HepG2 (cell line): ENCODE data around the gene P3R3URF.

Experiments
- ELF4 ChIP-seq: sonication (generic); formaldehyde crosslinking; IDR thresholded peaks from 2 replicates; pipeline ENCODE4 v1.5.0; 2020; ENCODE audit warnings: missing genetic modification reagents, mild to moderate bottlenecking, moderate library complexity, borderline replicate concordance
- JUNB ChIP-seq: sonication (generic); formaldehyde crosslinking; IDR thresholded peaks from 2 replicates; pipeline ENCODE4 v1.8.0; 2022; ENCODE audit warnings: missing genetic modification reagents, mild to moderate bottlenecking, borderline replicate concordance
- NFIC ChIP-seq: IDR thresholded peaks from 2 replicates; pipeline ENCODE4 v1.6.1; 2012; ENCODE audit warnings: mild to moderate bottlenecking, low read length, inconsistent platforms
- STAG1 ChIP-seq: sonication (generic); formaldehyde crosslinking; IDR thresholded peaks from 2 replicates; pipeline ENCODE4 v1.4.0; 2020; ENCODE audit warnings: missing genetic modification reagents
- TCF12 ChIP-seq, 2 experiments: fragments of 450-650 bp in 1 of 2; sonication (generic) in 1 of 2; formaldehyde crosslinking in 1 of 2; IDR thresholded peaks; 2 replicates each; pipeline versions ENCODE4 v1.6.1 to v1.8.0; 2017 to 2022; ENCODE audit warnings: antibody characterized with exemption in 1 of 2, mild to moderate bottlenecking in 1 of 2, missing genetic modification reagents in 1 of 2, moderate library complexity in 1 of 2
- TP53 ChIP-seq: sonication (generic); formaldehyde crosslinking; conservative IDR thresholded peaks from 2 replicates; pipeline ENCODE4 v1.4.0; 2020; ENCODE audit warnings: missing genetic modification reagents
- ZNF501 ChIP-seq: sonication (generic); formaldehyde crosslinking; IDR thresholded peaks from 2 replicates; pipeline ENCODE4 v1.5.1; 2020; ENCODE audit warnings: mild to moderate bottlenecking, moderate library complexity, missing genetic modification reagents
- ZZZ3 ChIP-seq: sonication (generic); formaldehyde crosslinking; IDR thresholded peaks from 2 replicates; pipeline ENCODE4 v1.4.0; 2020; ENCODE audit warnings: missing genetic modification reagents, mild to moderate bottlenecking, borderline replicate concordance
- TF ChIP-seq, protein P1 (sequence below): sonication (generic); formaldehyde crosslinking; IDR thresholded peaks from 2 replicates; pipeline ENCODE4 v1.5.0; 2020; ENCODE audit warnings: mild to moderate bottlenecking, missing genetic modification reagents, moderate library complexity
- TF ChIP-seq, protein P2 (sequence below): IDR thresholded peaks from 2 replicates; pipeline ENCODE4 v1.6.1; 2016; ENCODE audit warnings: low read depth, control low read depth
- TF ChIP-seq, protein P3 (sequence below), 2 experiments: fragments of 450-650 bp in 1 of 2; sonication (generic) in 1 of 2; formaldehyde crosslinking; IDR thresholded peaks; 2 replicates each; pipeline versions ENCODE4 v1.5.0 to v1.8.0; 2020 to 2022; ENCODE audit warnings: mild to moderate bottlenecking in 1 of 2, missing genetic modification reagents in 1 of 2
- TF ChIP-seq, protein P4 (sequence below): sonication (generic); formaldehyde crosslinking; IDR thresholded peaks from 2 replicates; pipeline ENCODE4 v1.4.0; 2020; ENCODE audit warnings: missing genetic modification reagents, borderline replicate concordance
- TF ChIP-seq, protein P5 (sequence below), 2 experiments: sonication (generic) in 1 of 2; formaldehyde crosslinking in 1 of 2; IDR thresholded peaks; 2 replicates each; pipeline versions ENCODE4 v1.5.1 to v1.6.1; 2011 to 2020; ENCODE audit warnings: borderline replicate concordance in 1 of 2, low read depth in 1 of 2, low read length in 1 of 2, mild to moderate bottlenecking in 1 of 2, missing genetic modification reagents in 1 of 2, moderate library complexity in 1 of 2

DNA sequence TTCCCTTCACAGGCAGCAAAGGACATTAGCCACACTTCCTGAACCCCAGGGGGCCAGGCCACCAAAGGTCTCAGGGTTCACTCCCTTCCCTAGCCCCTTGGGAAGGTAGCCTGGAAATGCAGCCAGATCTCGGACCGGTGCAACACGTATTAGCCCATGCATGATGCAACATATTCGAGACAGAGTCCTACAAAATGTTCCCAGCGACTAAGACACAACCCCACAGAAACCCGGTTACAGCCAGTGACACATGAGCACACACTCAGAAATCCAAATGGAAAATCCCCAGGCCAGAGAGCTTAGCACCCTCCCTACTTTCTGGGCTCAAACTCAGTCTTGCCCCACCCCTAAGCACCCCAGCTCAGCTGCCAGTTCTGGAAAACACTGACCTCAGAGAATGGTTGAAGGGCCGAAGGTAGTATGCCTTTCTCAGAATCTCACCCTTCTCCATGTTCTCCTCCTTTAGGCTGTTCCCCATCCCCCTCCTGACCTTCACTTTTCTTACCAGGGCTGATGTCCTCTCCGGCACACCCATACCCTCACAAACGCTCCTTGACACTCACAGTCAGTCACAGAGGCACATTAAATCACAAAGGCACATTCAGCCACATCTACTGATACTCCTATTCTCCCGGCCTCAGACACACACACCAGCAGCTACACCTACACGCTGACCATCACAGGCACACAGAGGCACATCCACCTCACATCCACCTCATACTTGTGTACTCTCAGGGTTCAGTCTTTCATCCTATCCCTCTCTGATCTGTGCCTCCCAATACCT, 1.6 kb downstream of the P3R3URF start, which contains the start of gene TSPAN1:
- TF ChIP-seq STAG1 (CRISPR knock-in tag) (no peak), NFIC (no peak), ZNF501 (no peak), JUNB (no peak), ZZZ3 (no peak), TP53 (CRISPR knock-in tag) (no peak), TCF12 (IDR thresholded peaks at IDR 0.05) (no peak), TCF12 (CRISPR knock-in tag; IDR thresholded peaks at IDR 0.05) (no peak), ELF4 (no peak)
- TF ChIP-seq, protein P1, sequence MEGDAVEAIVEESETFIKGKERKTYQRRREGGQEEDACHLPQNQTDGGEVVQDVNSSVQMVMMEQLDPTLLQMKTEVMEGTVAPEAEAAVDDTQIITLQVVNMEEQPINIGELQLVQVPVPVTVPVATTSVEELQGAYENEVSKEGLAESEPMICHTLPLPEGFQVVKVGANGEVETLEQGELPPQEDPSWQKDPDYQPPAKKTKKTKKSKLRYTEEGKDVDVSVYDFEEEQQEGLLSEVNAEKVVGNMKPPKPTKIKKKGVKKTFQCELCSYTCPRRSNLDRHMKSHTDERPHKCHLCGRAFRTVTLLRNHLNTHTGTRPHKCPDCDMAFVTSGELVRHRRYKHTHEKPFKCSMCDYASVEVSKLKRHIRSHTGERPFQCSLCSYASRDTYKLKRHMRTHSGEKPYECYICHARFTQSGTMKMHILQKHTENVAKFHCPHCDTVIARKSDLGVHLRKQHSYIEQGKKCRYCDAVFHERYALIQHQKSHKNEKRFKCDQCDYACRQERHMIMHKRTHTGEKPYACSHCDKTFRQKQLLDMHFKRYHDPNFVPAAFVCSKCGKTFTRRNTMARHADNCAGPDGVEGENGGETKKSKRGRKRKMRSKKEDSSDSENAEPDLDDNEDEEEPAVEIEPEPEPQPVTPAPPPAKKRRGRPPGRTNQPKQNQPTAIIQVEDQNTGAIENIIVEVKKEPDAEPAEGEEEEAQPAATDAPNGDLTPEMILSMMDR (CRISPR knock-in tag), result no peak
- TF ChIP-seq, protein P2, sequence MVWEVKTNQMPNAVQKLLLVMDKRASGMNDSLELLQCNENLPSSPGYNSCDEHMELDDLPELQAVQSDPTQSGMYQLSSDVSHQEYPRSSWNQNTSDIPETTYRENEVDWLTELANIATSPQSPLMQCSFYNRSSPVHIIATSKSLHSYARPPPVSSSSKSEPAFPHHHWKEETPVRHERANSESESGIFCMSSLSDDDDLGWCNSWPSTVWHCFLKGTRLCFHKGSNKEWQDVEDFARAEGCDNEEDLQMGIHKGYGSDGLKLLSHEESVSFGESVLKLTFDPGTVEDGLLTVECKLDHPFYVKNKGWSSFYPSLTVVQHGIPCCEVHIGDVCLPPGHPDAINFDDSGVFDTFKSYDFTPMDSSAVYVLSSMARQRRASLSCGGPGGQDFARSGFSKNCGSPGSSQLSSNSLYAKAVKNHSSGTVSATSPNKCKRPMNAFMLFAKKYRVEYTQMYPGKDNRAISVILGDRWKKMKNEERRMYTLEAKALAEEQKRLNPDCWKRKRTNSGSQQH (CRISPR knock-in tag), result no peak
- TF ChIP-seq, protein P3, sequence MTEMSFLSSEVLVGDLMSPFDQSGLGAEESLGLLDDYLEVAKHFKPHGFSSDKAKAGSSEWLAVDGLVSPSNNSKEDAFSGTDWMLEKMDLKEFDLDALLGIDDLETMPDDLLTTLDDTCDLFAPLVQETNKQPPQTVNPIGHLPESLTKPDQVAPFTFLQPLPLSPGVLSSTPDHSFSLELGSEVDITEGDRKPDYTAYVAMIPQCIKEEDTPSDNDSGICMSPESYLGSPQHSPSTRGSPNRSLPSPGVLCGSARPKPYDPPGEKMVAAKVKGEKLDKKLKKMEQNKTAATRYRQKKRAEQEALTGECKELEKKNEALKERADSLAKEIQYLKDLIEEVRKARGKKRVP (CRISPR knock-in tag; IDR thresholded peaks at IDR 0.05), result peak in 1 of 2 experiments; percentile 88; a peak in 2 of 4 replicates
- TF ChIP-seq, protein P4, sequence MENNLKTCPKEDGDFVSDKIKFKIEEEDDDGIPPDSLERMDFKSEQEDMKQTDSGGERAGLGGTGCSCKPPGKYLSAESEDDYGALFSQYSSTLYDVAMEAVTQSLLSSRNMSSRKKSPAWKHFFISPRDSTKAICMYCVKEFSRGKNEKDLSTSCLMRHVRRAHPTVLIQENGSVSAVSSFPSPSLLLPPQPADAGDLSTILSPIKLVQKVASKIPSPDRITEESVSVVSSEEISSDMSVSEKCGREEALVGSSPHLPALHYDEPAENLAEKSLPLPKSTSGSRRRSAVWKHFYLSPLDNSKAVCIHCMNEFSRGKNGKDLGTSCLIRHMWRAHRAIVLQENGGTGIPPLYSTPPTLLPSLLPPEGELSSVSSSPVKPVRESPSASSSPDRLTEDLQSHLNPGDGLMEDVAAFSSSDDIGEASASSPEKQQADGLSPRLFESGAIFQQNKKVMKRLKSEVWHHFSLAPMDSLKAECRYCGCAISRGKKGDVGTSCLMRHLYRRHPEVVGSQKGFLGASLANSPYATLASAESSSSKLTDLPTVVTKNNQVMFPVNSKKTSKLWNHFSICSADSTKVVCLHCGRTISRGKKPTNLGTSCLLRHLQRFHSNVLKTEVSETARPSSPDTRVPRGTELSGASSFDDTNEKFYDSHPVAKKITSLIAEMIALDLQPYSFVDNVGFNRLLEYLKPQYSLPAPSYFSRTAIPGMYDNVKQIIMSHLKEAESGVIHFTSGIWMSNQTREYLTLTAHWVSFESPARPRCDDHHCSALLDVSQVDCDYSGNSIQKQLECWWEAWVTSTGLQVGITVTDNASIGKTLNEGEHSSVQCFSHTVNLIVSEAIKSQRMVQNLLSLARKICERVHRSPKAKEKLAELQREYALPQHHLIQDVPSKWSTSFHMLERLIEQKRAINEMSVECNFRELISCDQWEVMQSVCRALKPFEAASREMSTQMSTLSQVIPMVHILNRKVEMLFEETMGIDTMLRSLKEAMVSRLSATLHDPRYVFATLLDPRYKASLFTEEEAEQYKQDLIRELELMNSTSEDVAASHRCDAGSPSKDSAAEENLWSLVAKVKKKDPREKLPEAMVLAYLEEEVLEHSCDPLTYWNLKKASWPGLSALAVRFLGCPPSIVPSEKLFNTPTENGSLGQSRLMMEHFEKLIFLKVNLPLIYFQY (CRISPR knock-in tag), result no peak
- TF ChIP-seq, protein P5, sequence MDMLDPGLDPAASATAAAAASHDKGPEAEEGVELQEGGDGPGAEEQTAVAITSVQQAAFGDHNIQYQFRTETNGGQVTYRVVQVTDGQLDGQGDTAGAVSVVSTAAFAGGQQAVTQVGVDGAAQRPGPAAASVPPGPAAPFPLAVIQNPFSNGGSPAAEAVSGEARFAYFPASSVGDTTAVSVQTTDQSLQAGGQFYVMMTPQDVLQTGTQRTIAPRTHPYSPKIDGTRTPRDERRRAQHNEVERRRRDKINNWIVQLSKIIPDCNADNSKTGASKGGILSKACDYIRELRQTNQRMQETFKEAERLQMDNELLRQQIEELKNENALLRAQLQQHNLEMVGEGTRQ (IDR thresholded peaks at IDR 0.05; ENCODE audit: low read depth, low read length), result no peak
- TF ChIP-seq, protein P5 (CRISPR knock-in tag; IDR thresholded peaks at IDR 0.05; ENCODE audit: borderline replicate concordance), result no peak
